ENCODE results near the gene SNX7. TPM values are rescaled to one million over a fixed set of nuclear protein-coding genes. Genes with fewer than 3 reads are reported as not detected.

SNX7 gene
- polyA plus RNA-seq, 1 of the 3 experiments (the other 2 are of a cell fraction) = 16.0 TPM

DNA sequence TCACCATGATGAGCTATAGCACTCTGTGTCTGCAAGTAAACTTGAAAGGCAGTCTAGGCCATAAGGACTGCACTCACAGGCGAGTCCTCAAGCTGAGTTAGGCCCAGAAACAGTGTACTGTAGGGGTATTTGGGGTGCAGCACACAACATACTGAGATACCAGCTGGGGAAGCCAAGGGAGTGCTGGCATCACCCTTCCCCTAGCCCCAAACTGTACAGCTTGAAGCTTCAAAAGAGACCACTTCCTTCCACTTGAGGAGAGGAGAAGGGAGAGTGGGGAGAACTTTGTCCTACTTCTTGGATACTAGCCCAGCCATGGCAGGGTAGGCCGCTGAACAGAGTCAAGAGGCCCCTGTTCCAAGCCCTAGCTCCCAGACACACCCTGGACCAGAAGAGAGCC is 24.2 kb upstream of the SNX7 start:
- Histone ChIP-seq H3K9me2 (no peaks in the 10 kb centered on the region), H3K27ac (ENCODE audit: low read depth in 2 of 2, low read length in 1 of 2) (no peak overlapping the region), H3F3A (replicated peaks; ENCODE audit: insufficient read depth) (no peaks in the 10 kb centered on the region), H3K79me2 (ENCODE audit: insufficient read depth) (no peaks in the 10 kb centered on the region), H3K27me3 (ENCODE audit: insufficient read depth) (no peaks in the 10 kb centered on the region), H3K4me2 (no peak overlapping the region), H4K20me1 (ENCODE audit: insufficient read depth) (no peaks in the 10 kb centered on the region), H3K4me1 (ENCODE audit: control insufficient read depth in 1 of 2, insufficient read depth in 2 of 2, low read depth in 1 of 2, low read length in 1 of 2) (no peaks in the 10 kb centered on the region), H3K9ac (no peak overlapping the region), H2AFZ (ENCODE audit: low read depth) (no peak overlapping the region), H3K9me3 (no peaks in the 10 kb centered on the region), H3K36me3 (replicated peaks in 1 of 2; ENCODE audit: control insufficient read depth in 1 of 2, insufficient read depth in 2 of 2, low read length in 1 of 2) (no peaks in the 10 kb centered on the region), H3K4me3 (ENCODE audit: low read depth in 2 of 2, low read length in 1 of 2) (no peak overlapping the region)
- POLR2A ChIA-PET = no interaction called here
- TF ChIP-seq, protein P1, sequence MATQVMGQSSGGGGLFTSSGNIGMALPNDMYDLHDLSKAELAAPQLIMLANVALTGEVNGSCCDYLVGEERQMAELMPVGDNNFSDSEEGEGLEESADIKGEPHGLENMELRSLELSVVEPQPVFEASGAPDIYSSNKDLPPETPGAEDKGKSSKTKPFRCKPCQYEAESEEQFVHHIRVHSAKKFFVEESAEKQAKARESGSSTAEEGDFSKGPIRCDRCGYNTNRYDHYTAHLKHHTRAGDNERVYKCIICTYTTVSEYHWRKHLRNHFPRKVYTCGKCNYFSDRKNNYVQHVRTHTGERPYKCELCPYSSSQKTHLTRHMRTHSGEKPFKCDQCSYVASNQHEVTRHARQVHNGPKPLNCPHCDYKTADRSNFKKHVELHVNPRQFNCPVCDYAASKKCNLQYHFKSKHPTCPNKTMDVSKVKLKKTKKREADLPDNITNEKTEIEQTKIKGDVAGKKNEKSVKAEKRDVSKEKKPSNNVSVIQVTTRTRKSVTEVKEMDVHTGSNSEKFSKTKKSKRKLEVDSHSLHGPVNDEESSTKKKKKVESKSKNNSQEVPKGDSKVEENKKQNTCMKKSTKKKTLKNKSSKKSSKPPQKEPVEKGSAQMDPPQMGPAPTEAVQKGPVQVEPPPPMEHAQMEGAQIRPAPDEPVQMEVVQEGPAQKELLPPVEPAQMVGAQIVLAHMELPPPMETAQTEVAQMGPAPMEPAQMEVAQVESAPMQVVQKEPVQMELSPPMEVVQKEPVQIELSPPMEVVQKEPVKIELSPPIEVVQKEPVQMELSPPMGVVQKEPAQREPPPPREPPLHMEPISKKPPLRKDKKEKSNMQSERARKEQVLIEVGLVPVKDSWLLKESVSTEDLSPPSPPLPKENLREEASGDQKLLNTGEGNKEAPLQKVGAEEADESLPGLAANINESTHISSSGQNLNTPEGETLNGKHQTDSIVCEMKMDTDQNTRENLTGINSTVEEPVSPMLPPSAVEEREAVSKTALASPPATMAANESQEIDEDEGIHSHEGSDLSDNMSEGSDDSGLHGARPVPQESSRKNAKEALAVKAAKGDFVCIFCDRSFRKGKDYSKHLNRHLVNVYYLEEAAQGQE (IDR thresholded peaks at IDR 0.05; ENCODE audit: low read depth, low read length) = no peak
- TF ChIP-seq EP300 (IDR thresholded peaks at IDR 0.05; ENCODE audit: borderline replicate concordance in 1 of 2, low read depth in 1 of 2, low read length in 1 of 2) (no peak), RXRA (IDR thresholded peaks at IDR 0.05; ENCODE audit: borderline replicate concordance, low read depth) (no peak), YY1 (IDR thresholded peaks at IDR 0.05; ENCODE audit: low read depth) (no peak), GABPA (IDR thresholded peaks at IDR 0.05; ENCODE audit: low read depth) (no peak), POLR2AphosphoS5 (IDR thresholded peaks at IDR 0.05; ENCODE audit: low read depth, low read length) (no peak), TAF1 (IDR thresholded peaks at IDR 0.05; ENCODE audit: borderline replicate concordance, low read depth, low read length) (no peak), MEF2A (IDR thresholded peaks at IDR 0.05; ENCODE audit: borderline replicate concordance, low read depth) (no peak), SIN3A (IDR thresholded peaks at IDR 0.05; ENCODE audit: borderline replicate concordance, low read depth, low read length) (no peak), NFIC (IDR thresholded peaks at IDR 0.05; ENCODE audit: borderline replicate concordance) (no peak)
- TF ChIP-seq, protein P2, sequence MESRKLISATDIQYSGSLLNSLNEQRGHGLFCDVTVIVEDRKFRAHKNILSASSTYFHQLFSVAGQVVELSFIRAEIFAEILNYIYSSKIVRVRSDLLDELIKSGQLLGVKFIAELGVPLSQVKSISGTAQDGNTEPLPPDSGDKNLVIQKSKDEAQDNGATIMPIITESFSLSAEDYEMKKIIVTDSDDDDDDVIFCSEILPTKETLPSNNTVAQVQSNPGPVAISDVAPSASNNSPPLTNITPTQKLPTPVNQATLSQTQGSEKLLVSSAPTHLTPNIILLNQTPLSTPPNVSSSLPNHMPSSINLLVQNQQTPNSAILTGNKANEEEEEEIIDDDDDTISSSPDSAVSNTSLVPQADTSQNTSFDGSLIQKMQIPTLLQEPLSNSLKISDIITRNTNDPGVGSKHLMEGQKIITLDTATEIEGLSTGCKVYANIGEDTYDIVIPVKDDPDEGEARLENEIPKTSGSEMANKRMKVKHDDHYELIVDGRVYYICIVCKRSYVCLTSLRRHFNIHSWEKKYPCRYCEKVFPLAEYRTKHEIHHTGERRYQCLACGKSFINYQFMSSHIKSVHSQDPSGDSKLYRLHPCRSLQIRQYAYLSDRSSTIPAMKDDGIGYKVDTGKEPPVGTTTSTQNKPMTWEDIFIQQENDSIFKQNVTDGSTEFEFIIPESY (IDR thresholded peaks at IDR 0.05; ENCODE audit: borderline replicate concordance, low read depth) = no peak
- DNase-seq = no peak
- WGBS (ENCODE audit: low lambda C conversion rate) = 21% methylated on average over 2 of the region's 2 CpGs
- CTCF ChIA-PET = no interaction called here

DNA sequence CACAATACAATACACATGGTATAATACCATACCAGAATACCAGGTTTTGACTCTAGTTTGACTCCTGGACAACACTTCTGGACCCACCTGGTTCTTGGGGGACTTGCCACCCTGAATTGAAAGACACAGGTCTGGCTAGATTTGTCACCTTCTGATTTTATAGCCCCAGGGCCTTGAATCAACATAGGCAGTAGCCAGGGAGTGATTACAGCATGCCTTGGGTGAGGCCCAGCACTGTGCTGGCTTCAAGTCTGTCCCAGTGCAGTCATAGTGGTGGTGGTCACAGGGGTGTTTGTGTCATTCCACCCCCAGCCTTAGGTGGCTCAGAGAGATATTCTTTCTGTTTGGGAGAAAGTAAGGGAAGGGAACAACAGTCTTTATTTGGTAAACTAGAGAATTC is 23.3 kb upstream of the SNX7 start:
- Histone ChIP-seq H4K20me1 (ENCODE audit: insufficient read depth) (no peaks in the 10 kb centered on the region), H3K79me2 (ENCODE audit: insufficient read depth) (no peaks in the 10 kb centered on the region), H2AFZ (ENCODE audit: low read depth) (no peak overlapping the region), H3K27ac (ENCODE audit: low read depth in 2 of 2, low read length in 1 of 2) (no peak overlapping the region), H3K9ac (no peak overlapping the region), H3K9me2 (no peaks in the 10 kb centered on the region), H3K9me3 (no peaks in the 10 kb centered on the region), H3K4me3 (ENCODE audit: low read depth in 2 of 2, low read length in 1 of 2) (no peak overlapping the region), H3K4me1 (ENCODE audit: control insufficient read depth in 1 of 2, insufficient read depth in 2 of 2, low read depth in 1 of 2, low read length in 1 of 2) (no peaks in the 10 kb centered on the region), H3F3A (replicated peaks; ENCODE audit: insufficient read depth) (no peaks in the 10 kb centered on the region), H3K27me3 (ENCODE audit: insufficient read depth) (no peaks in the 10 kb centered on the region), H3K36me3 (replicated peaks in 1 of 2; ENCODE audit: control insufficient read depth in 1 of 2, insufficient read depth in 2 of 2, low read length in 1 of 2) (no peaks in the 10 kb centered on the region), H3K4me2 (no peak overlapping the region)
- ChIA-PET CTCF (no interaction called here), POLR2A (no interaction called here)
- DNase-seq = no peak
- TF ChIP-seq ELF1 (IDR thresholded peaks at IDR 0.05) = no peak
- TF ChIP-seq CHD2 (IDR thresholded peaks at IDR 0.05; ENCODE audit: low read length, partially characterized antibody) = no peak
- TF ChIP-seq EP300 (IDR thresholded peaks at IDR 0.05; ENCODE audit: borderline replicate concordance in 1 of 2, low read depth in 1 of 2, low read length in 1 of 2) = no peak
- TF ChIP-seq SIN3A (IDR thresholded peaks at IDR 0.05; ENCODE audit: borderline replicate concordance, low read depth, low read length) = no peak
- no peak for TF ChIP-seq EZH2phosphoT487 (IDR thresholded peaks at IDR 0.05; ENCODE audit: borderline replicate concordance, low read depth)
- no peak for TF ChIP-seq TEAD4 (IDR thresholded peaks at IDR 0.05; ENCODE audit: borderline replicate concordance, insufficient read depth)
- no peak for TF ChIP-seq NFIC (IDR thresholded peaks at IDR 0.05; ENCODE audit: borderline replicate concordance)
- TF ChIP-seq FOSL2 (IDR thresholded peaks at IDR 0.05; ENCODE audit: borderline replicate concordance, low read depth) = no peak
- TF ChIP-seq GABPA (IDR thresholded peaks at IDR 0.05; ENCODE audit: low read depth) = no peak
- TF ChIP-seq RFX5 (IDR thresholded peaks at IDR 0.05; ENCODE audit: low read length) = no peak
- TF ChIP-seq, protein P3, sequence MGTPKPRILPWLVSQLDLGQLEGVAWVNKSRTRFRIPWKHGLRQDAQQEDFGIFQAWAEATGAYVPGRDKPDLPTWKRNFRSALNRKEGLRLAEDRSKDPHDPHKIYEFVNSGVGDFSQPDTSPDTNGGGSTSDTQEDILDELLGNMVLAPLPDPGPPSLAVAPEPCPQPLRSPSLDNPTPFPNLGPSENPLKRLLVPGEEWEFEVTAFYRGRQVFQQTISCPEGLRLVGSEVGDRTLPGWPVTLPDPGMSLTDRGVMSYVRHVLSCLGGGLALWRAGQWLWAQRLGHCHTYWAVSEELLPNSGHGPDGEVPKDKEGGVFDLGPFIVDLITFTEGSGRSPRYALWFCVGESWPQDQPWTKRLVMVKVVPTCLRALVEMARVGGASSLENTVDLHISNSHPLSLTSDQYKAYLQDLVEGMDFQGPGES (IDR thresholded peaks at IDR 0.05; ENCODE audit: low read depth, low read length) = no peak
- no peak for TF ChIP-seq POLR2AphosphoS5 (IDR thresholded peaks at IDR 0.05; ENCODE audit: low read depth, low read length)
- TF ChIP-seq, protein P4, sequence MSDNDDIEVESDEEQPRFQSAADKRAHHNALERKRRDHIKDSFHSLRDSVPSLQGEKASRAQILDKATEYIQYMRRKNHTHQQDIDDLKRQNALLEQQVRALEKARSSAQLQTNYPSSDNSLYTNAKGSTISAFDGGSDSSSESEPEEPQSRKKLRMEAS (IDR thresholded peaks at IDR 0.05; ENCODE audit: low read depth) = no peak
- no peak for TF ChIP-seq JUND (IDR thresholded peaks at IDR 0.05)
- no peak for TF ChIP-seq SMC3 (IDR thresholded peaks at IDR 0.05; ENCODE audit: low read depth, low read length)
- TF ChIP-seq TAF1 (IDR thresholded peaks at IDR 0.05; ENCODE audit: borderline replicate concordance, low read depth, low read length) = no peak
- no peak for TF ChIP-seq FOXJ3 (CRISPR knock-in tag; IDR thresholded peaks at IDR 0.05)
